ENCODE results near the gene RXFP2.

Gene RXFP2

DNA sequence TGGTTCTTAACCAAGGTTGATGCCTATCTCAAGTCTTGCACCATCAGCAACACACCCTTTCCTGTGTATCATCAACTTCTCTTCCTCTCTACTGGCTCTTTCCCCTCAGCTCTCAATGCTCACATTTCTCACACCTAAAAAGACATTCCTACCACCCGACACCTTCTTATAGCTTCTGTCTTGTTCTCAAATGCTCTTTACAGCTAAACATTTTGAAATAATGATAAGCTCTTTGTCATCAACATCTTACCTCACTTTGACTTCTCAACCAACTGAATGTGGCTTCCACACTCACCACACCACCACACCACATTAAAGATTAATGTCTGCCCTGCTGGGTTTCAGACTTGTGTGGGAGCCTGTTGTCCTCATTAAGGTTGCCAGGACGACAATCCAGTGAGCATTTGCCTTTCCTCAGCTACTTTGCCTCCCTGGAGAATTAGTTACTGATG lies 67.8 kb downstream of the RXFP2 start:
- H3K27me3 ChIP-seq (ENCODE audit: insufficient read depth, low read depth, severe bottlenecking): no peaks in the 10 kb centered on the region
- no peak for DNase-seq
- no peaks in the 10 kb centered on the region for H3K36me3 ChIP-seq
- no peak overlapping the region for H3K4me3 ChIP-seq (ENCODE audit: low read depth, low read length)
- TF ChIP-seq, protein P1, sequence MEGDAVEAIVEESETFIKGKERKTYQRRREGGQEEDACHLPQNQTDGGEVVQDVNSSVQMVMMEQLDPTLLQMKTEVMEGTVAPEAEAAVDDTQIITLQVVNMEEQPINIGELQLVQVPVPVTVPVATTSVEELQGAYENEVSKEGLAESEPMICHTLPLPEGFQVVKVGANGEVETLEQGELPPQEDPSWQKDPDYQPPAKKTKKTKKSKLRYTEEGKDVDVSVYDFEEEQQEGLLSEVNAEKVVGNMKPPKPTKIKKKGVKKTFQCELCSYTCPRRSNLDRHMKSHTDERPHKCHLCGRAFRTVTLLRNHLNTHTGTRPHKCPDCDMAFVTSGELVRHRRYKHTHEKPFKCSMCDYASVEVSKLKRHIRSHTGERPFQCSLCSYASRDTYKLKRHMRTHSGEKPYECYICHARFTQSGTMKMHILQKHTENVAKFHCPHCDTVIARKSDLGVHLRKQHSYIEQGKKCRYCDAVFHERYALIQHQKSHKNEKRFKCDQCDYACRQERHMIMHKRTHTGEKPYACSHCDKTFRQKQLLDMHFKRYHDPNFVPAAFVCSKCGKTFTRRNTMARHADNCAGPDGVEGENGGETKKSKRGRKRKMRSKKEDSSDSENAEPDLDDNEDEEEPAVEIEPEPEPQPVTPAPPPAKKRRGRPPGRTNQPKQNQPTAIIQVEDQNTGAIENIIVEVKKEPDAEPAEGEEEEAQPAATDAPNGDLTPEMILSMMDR (IDR thresholded peaks at IDR 0.05; ENCODE audit: low read depth, low read length): no peak
- H3K27ac ChIP-seq: no peak overlapping the region
- no peaks in the 10 kb centered on the region for H3K9me3 ChIP-seq (ENCODE audit: severe bottlenecking)

DNA sequence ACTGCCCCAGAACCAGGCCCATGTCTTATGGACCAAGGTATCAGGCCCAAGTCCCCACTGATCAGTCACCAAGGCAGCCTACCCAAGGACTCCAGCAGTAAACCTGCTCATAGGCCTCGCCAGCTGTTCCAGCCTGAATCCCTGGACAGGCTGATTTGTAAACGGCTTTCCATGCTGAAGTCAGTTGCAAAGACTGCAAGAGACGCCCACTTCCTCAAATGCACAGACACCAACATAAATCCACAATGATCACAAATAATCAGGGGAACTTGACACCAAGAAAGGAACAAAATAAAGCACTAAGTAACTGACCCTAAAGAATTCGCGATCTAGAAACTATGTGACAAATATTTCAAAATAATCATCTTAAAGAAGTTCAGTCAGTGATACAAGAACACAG lies 75.2 kb downstream of the RXFP2 start:
- DNase-seq: no peak
- H3K9me3 ChIP-seq (ENCODE audit: severe bottlenecking): no peaks in the 10 kb centered on the region
- H3K27me3 ChIP-seq (ENCODE audit: insufficient read depth, low read depth, severe bottlenecking): no peaks in the 10 kb centered on the region
- H3K27ac ChIP-seq: no peak overlapping the region
- TF ChIP-seq, protein P1 (IDR thresholded peaks at IDR 0.05; ENCODE audit: low read depth, low read length): no peak
- no peak overlapping the region for H3K4me3 ChIP-seq (ENCODE audit: low read depth, low read length)
- no peaks in the 10 kb centered on the region for H3K36me3 ChIP-seq

DNA sequence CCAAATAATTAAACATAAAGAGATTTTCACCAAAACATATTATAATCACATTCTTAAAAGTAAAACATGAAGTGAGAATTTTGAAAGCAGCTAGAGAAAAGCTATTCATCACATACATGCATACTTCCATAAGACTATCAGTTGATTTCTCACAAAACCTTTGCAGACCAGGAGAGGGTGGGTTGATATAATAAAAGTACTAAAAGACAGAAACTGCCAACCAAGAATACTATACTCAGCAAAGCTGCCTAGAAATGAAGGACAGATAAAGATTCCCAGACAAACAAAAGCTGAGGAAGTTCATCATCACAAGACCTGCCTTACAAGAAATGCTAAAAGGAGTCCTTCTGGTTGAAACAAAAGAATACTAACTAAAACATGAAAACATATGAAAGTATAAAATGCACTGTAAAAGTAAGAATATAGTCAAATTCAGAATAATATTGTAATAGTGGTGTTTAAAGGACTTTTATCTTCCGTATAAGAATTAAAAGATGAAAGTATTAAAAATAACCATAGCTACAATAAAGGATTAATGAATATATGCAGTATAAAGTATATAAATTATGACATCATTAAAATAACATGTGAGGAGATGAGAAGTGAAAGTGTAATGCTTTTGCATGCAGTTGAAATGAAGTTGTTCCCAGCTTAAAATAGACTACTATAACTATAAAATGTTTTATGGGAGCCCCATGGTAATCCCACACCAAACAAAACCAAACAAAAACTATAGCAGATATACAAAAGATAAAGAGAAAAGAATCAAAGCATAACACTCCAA lies 76.2 kb downstream of the RXFP2 start:
- TF ChIP-seq, protein P1 (IDR thresholded peaks at IDR 0.05; ENCODE audit: low read depth, low read length): no peak
- H3K27me3 ChIP-seq (ENCODE audit: insufficient read depth, low read depth, severe bottlenecking): no peaks in the 10 kb centered on the region
- DNase-seq: no peak
- no peak overlapping the region for H3K4me3 ChIP-seq (ENCODE audit: low read depth, low read length)
- no peaks in the 10 kb centered on the region for H3K36me3 ChIP-seq
- H3K9me3 ChIP-seq (ENCODE audit: severe bottlenecking): no peaks in the 10 kb centered on the region
- H3K27ac ChIP-seq: no peak overlapping the region

DNA sequence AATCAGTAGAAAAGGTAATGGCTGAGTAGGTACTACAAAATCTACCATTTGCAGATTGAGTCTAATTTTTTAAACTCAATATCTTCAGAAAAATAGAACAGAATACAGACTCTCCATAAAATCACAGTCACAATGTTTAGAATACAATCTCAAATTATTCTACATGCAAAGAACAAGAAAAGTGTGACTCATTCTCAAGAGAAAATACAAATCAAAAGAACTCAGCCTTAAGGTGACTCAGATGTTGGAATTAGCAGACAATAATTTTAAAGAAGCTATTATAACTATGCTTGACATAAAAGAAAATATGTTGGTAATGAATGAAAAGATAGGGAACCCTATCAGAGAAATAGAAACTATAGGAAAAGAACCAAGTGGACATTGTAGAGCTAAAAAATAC lies 78.9 kb downstream of the RXFP2 start:
- DNase-seq: no peak
- TF ChIP-seq, protein P1 (IDR thresholded peaks at IDR 0.05; ENCODE audit: low read depth, low read length): no peak
- Histone ChIP-seq H3K27me3 (ENCODE audit: insufficient read depth, low read depth, severe bottlenecking) (no peaks in the 10 kb centered on the region), H3K4me3 (ENCODE audit: low read depth, low read length) (no peak overlapping the region), H3K27ac (no peak overlapping the region), H3K36me3 (no peaks in the 10 kb centered on the region), H3K9me3 (ENCODE audit: severe bottlenecking) (no peaks in the 10 kb centered on the region)

DNA sequence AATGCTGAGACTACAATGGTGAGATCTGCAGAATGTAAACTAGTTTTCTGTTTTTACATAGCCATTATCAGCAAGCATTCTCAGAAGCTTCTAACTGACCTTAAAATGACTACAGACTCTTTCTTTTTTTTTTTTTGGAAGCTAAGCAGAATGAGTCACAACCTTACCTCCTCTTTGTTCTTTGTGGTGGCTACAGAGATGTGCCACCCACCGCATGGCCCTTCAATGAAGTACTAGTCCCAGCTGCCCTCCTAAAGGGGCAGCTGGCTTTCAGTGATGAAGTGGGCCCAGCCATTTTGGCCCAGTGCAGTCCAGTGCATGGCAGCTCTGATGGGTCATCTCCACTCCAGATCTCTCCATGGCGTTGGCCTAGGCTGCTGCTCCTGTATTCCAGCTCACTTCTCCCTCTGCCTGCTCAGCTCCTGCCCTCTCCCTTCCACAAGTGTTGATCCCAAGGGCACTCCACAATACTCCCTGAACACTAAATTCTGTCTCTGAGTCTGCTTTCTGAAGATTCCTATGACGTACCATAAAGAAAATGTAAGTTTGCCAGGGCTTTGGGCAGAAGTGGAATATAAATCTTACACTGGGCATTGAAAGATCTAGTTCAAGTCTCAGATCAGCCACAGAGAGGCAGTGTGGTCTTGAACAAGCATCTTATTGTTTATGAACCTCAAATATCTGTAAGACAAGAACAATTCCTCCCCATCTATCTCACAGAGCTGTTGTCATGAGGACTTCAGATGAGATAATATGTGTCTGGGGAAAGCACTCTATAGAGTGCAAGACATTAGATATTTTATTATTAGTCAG lies 85.6 kb downstream of the RXFP2 start:
- no peaks in the 10 kb centered on the region for H3K36me3 ChIP-seq
- no peaks in the 10 kb centered on the region for H3K27me3 ChIP-seq (ENCODE audit: insufficient read depth, low read depth, severe bottlenecking)
- no peak overlapping the region for H3K4me3 ChIP-seq (ENCODE audit: low read depth, low read length)
- DNase-seq: no peak
- TF ChIP-seq, protein P1 (IDR thresholded peaks at IDR 0.05; ENCODE audit: low read depth, low read length): no peak
- H3K9me3 ChIP-seq (ENCODE audit: severe bottlenecking): no peaks in the 10 kb centered on the region
- no peak overlapping the region for H3K27ac ChIP-seq

Measured in WERI-Rb-1 (cell line).